ENCODE measurements around the gene KCNH2.

KCNH2 gene

DNA sequence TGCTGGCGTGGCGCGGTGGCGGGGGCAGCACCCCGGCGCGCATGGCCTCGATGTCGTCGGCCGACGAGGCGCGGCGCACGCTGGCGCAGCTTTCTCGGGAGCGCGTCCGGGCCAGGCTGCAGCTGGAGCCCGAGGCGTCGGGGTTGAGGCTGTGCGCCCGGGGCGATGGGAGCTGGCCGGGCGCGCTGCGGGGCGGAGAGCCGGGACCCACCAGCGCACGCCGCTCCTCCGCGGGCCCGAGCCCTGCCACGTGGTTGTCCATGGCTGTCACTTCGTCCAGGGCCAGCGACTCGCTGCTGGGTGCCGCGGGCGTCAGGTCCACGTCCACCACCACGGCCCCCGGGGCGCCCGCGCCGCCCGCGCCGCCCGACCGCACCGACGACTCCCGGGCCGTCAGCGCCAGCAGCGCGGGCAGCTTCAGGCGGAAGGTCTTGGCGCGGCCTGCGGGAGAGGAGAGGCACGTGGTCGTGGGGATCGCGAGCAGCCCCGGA, 20.0 kb downstream of the KCNH2 start:
- no peak for DNase-seq

GRCh38 chr7:150957133-150958020, 20.7 kb downstream of the KCNH2 start:
- DNase-seq, result no peak

- no peak for DNase-seq
These were observed 21.6 kb downstream of the KCNH2 start for GRCh38 chr7:150956395-150957132.

DNA sequence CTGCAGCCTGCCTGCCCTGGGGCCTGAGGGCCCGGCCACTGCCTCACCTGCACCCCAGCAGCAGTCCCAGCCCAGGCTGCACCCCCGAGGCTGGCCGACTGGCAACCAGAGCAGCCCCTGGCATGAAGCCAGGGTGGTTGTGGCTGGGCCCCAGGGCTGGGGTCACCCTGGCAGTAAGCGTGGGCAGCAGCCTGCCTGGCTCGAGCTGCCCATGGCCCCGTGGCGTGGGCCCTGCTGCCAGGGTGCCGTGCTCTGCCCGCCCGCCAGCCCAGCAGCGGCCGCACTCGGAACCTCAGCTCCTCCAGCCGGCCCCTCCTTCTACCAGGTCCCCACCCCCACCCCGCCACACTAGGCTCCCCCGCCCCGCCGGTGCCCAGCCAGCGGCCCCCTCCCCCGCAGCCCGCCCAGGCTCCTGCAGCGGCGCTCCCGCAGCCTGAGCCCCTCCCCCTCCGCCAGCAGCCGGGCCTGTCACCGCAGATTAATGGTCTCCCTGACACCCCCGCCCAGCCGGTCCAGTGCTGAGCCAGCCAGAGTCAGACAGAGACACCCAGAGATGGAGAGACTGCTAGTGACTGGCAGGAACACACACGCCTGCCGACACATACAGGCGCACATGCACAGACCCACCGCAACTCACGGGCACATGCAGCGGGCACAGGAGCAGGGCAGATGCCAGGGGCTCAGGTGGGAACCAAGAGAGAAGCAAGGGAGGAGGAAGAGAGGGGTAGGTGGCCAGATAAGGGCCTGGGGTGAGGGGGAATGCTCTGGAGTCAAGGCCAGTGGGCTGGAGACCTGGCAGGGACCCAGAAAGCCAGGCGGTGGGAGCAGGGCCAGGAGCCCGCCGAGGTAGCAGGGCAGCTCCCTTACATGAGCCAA, 22.4 kb downstream of the KCNH2 start:
- DNase-seq, result no peak

DNA sequence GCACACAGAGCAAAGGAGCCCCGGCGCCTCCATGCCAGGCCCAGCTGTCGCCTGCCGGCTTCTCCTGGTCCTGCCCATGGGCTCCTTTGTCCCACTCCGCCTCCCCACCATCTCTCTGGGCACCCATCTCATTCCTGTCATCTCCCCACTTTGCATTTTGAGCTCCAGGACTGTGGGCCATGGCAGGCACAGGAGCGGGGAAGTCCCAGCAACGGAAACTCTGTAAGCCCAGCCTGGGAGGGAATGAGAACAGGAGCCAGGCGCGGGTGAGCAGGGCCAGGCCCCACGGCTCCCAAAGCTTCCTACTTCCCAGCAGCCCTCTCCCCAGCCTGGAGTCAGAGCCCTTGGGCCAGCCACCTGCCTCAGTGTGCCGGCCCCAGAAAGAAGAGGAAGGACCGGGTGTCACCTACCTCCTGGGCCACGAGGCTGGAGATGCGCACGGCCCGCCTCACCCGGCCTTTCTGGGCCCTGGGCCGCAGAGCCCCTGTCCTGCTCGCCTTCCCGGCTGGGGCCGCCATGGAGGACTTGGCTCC, 23.1 kb downstream of the KCNH2 start:
- DNase-seq, result no peak

- DNase-seq, result no peak
These were observed 23.7 kb downstream of the KCNH2 start for GRCh38 chr7:150954201-150954985.

DNA sequence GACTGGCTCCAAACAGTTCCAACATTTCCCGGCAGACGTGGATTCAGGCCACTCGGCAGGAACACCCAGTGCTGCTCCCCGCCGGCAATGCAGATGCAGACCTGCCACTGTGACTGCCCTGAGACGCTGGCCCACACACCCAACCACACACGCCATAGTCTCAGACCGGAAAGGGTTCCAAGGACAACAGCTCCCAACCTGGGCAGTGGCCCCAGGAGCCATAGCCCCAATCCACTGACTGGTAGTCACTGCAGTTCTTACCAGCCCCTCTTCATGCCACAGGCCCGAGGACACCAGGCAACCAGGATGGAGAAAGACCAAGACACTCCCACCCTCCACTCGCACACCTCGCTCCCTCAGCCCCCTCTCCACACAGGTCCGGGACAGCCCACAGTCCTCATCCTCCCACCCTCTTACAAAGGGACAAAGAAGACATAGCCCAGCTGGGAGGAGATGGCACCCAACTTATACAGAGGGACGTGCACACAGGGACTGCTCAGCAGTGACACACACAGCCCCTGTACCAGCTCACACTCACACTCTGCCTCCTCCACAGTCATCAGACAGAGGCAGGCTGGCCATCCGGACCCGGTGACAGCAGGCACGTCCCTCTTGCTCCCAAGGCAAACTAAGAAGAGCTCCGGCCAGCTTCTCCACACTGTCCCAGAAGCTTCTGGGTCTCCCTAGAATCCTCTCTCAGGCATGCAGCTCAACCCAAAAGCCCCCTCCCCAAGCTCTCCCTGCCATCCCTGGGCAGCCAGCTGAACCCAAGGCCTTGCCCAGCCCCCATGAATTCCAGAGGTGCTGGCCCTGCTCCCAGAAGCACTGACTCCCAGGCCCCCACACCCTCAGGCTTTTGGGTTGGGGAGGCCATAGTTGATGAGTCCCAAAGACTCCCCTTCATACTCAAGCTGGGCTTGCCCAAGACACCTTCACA, 24.8 kb downstream of the KCNH2 start:
- DNase-seq, result no peak

DNA sequence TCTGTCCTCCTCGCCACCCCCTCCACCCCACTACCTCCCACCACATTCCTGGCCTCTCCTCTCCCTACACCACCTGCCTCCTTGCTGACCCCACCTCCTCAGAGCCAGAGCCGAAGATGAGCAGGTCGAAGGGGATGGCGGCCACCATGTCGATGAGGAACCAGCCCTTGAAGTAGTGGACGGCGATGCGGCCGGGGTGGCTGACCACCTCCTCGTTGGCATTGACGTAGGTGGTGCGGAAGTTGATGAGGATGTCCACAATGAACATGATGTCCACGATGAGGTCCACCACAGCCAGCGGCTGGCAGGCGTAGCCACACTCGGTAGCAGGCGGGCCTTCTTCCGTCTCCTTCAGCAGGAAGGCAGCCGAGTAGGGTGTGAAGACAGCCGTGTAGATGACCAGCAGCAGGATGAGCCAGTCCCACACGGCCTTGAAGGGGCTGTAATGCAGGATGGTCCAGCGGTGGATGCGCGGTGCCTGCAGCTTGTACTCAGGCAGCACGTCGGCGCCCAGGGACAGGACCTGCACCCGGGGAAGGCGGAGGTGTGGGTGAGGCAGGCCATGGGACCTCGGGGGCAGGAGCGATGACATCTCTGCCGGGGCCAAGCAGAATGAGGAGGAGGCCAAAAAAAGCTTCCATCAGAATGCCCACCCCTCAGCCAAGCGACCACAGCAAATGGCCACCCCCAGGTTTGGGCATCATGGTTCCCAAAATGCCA, 25.6 kb downstream of the KCNH2 start:
- DNase-seq, result no peak

- no peak for DNase-seq
These were observed 26.6 kb downstream of the KCNH2 start for GRCh38 chr7:150951521-150951920.

- no peak for DNase-seq
These were observed 27.0 kb downstream of the KCNH2 start for GRCh38 chr7:150951181-150951520.

DNA sequence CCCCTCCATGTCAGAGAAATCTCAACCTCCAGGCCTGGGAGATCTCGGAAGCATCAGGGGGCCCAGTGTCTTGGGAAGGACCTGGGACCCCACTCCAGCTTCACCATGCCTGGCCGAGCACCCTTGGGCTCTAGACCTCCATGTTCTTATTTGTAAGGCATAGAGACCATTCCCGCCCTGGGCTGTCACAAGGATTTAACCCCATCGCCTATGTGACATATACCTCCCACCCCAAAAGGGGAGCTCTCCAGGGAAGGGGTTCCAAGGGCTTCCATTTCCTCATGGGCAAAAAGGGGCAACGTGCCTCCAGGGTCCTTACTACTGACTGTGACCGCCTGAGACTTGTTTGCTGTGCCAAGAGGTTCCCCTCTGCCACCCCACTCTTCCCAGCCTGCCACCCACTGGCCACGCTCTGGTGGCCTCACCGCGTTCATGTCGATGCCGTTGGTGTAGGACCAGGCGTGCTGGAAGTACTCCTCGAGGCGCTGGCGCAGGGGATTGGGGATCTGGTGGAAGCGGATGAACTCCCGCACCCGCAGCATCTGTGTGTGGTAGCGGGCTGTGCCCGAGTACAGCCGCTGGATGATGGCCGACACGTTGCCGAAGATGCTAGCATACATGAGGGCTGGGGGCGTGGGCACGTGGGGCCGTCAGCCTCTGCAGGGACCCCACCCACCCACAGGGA, 27.5 kb downstream of the KCNH2 start:
- no peak for DNase-seq

- no peak for DNase-seq
These were observed 28.1 kb downstream of the KCNH2 start for GRCh38 chr7:150949971-150950491.

DNA sequence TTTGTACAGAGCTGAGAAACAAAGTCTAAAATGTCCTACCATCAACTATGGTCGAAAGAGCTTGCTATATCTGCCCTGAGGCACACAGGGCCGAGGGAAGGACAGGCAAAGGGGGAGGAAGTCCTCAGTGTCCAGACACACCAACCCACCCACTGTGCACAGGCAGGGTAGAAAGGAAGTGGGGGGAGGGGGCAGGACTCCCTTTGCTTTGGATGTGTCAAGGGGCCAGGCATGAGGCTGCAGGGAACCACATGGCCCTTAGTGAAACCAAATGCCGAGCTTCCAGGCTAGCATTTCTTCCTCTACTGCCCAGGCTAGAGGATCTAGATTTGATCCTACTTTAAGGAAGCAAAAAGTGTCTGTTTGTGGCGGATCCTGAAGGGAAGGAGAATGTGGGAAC, 28.6 kb downstream of the KCNH2 start:
- no peak for DNase-seq

- DNase-seq, result no peak
These were observed 29.3 kb downstream of the KCNH2 start for GRCh38 chr7:150948791-150949251.

- DNase-seq, result no peak
These were observed 30.1 kb downstream of the KCNH2 start for GRCh38 chr7:150947761-150948651.

DNA sequence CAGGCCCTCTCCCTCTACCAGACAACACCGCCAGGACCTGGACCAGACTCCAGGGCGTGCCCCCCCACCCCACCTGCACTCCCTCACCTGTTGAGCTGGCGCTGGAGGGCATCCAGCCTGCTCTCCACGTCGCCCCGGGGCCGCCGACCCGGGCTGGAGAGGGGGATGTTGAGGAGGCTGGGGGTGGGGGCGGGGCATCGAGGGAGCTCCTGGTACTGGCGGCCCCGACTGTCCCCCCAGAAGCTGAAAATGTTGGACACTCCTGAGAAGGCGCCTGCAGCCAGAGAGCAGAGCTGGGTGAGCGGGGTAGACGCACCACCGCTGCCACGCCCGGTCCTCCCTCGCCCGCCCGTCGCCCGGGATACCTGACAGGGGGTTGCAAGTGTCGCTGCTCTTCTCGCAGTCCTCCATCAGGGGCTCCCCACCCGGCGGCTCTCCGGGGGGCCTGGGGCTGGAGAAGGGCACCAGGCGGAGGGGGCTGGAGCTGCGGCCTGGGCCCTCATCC, 30.8 kb downstream of the KCNH2 start:
- no peak for DNase-seq

DNA sequence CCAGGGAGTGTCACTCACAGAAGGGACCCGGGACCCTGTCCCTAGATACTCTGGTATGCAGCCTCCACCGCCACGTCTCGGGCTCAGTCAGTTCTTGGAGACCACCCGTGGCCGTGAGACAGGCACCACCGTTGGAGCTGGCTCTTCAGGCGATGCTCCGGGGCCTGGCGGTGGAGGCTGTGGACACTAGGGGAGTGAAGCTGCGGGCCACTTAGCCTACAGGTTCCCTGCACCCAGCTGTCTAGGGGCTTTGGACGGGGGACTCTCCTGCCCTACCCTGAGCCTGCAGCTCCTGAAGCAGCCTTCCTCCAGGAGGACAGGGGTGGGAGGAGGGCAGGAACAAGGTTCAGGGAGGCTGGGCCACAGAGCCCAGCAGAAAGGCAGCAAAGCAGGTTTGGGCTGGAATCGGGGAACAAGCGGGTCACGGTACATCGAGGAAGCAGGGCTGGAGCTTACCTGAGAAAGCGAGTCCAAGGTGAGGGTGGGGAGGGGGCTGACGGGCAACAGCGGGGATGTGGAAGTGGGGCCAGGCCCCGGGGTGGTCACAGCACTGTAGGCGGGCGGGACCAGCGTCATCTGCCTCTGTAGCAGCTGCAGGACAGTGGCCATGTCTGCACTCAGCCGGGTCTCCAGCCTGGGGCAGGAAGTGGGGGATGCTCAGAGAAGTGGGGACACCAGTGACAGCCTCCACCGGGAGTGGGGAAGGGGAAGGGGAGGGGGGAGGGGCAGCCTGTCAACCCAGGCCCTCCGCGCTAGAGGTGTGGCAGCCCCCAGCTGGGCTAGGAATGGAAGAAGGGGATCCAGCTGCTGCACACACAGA, 31.5 kb downstream of the KCNH2 start:
- DNase-seq, result no peak

Data from NCI-H2029 (cell line).